Activated T-cell treated with anti-CD3 and anti-CD28 coated beads, Interleukin-2, amount 50 U/mL, for 4 hours (primary cell): ENCODE measurements around the gene PAK5. TPM values are rescaled to one million over a fixed set of nuclear protein-coding genes. Genes with fewer than 3 reads are reported as not detected.

Experiments
- ATAC-seq, 2 donors: fragments of 200-7000 bp; cut with Tn5 transposase; one replicate each; pipeline ENCODE4 v1.10.0; 2021
- DNase-seq: peaks from one replicate; pipeline ENCODE4 v3.0.0-alpha.2; 2020
- H3K27me3 Mint-ChIP-seq: one replicate; pipeline ENCODE4 v1.8.0; 2021; ENCODE audit warnings: low read depth, mixed read lengths
- H3K36me3 Mint-ChIP-seq: one replicate; pipeline ENCODE4 v1.8.0; 2022; ENCODE audit warnings: mixed read lengths; ENCODE audit not compliant: insufficient read depth
- H3K4me1 Mint-ChIP-seq: one replicate; pipeline ENCODE4 v1.8.0; 2021; ENCODE audit warnings: low read depth, mixed read lengths
- H3K4me3 Mint-ChIP-seq: one replicate; pipeline ENCODE4 v1.8.0; 2021; ENCODE audit warnings: mild to moderate bottlenecking, moderate library complexity, mixed read lengths
- H3K9me3 Mint-ChIP-seq: one replicate; pipeline ENCODE4 v1.8.0; 2021; ENCODE audit warnings: mixed read lengths
- total RNA-seq, 3 donors: library from RNA; stranded (reverse); gene quantifications; one replicate each; pipeline ENCODE4 v1.2.1, GENCODE V29; 2021

PAK5 gene
- total RNA-seq, 3 donors from 2014 or later, result not detected

GRCh38 chr20:9744551-9744950, 94.3 kb downstream of the PAK5 start:
- Mint-ChIP-seq H3K36me3 (no peaks in the 10 kb centered on the region), H3K4me1 (no peaks in the 10 kb centered on the region), H3K4me3 (no peak overlapping the region), H3K27me3 (no peaks in the 10 kb centered on the region), H3K9me3 (peaks cover 10% of the 10 kb centered on the region)
- no peak for DNase-seq
- ATAC-seq, result no peak

GRCh38 chr20:9743871-9744270, 95.0 kb downstream of the PAK5 start:
- ATAC-seq, result no peak
- Mint-ChIP-seq H3K9me3 (peaks cover 9% of the 10 kb centered on the region), H3K27me3 (no peaks in the 10 kb centered on the region)

GRCh38 chr20:9742821-9743220, 96.1 kb downstream of the PAK5 start:
- Mint-ChIP-seq H3K4me3 (no peak overlapping the region), H3K4me1 (no peaks in the 10 kb centered on the region), H3K27me3 (no peaks in the 10 kb centered on the region), H3K9me3 (peaks cover 9% of the 10 kb centered on the region), H3K36me3 (no peaks in the 10 kb centered on the region)
- ATAC-seq (no peak), DNase-seq (no peak)

More at GRCh38 chr20:9743871-9744270, 95.0 kb downstream of the PAK5 start:
- Mint-ChIP-seq H3K36me3 (no peaks in the 10 kb centered on the region), H3K4me3 (no peak overlapping the region), H3K4me1 (no peaks in the 10 kb centered on the region)
- no peak for DNase-seq

- ATAC-seq (no peak), DNase-seq (no peak)
- H3K4me1 Mint-ChIP-seq, result no peaks in the 10 kb centered on the region
- peaks cover 9% of the 10 kb centered on the region for H3K9me3 Mint-ChIP-seq
- H3K4me3 Mint-ChIP-seq, result no peak overlapping the region
- no peaks in the 10 kb centered on the region for H3K36me3 Mint-ChIP-seq
- no peaks in the 10 kb centered on the region for H3K27me3 Mint-ChIP-seq
Observed at GRCh38 chr20:9741996-9742395, 96.9 kb downstream of the PAK5 start.

GRCh38 chr20:9740486-9740885, 98.4 kb downstream of the PAK5 start:
- no peak overlapping the region for H3K4me3 Mint-ChIP-seq
- DNase-seq (no peak), ATAC-seq (no peak)
- no peaks in the 10 kb centered on the region for H3K36me3 Mint-ChIP-seq
- no peaks in the 10 kb centered on the region for H3K27me3 Mint-ChIP-seq
- peaks cover 13% of the 10 kb centered on the region for H3K9me3 Mint-ChIP-seq
- H3K4me1 Mint-ChIP-seq, result no peaks in the 10 kb centered on the region

- H3K4me3 Mint-ChIP-seq, result no peak overlapping the region
- ATAC-seq (no peak), DNase-seq (no peak)
- H3K27me3 Mint-ChIP-seq, result no peaks in the 10 kb centered on the region
- no peaks in the 10 kb centered on the region for H3K36me3 Mint-ChIP-seq
- H3K4me1 Mint-ChIP-seq, result no peaks in the 10 kb centered on the region
- peaks cover 13% of the 10 kb centered on the region for H3K9me3 Mint-ChIP-seq
Observed at GRCh38 chr20:9739991-9740390, 98.9 kb downstream of the PAK5 start.

- H3K9me3 Mint-ChIP-seq, result peaks cover 13% of the 10 kb centered on the region
Observed at GRCh38 chr20:9736373-9736772, 102.5 kb downstream of the PAK5 start.

GRCh38 chr20:9723501-9724202, 115.2 kb downstream of the PAK5 start:
- Mint-ChIP-seq H3K4me1 (no peaks in the 10 kb centered on the region), H3K27me3 (no peaks in the 10 kb centered on the region), H3K4me3 (no peak overlapping the region), H3K36me3 (no peaks in the 10 kb centered on the region), H3K9me3 (peaks cover 8% of the 10 kb centered on the region)
- DNase-seq (no peak), ATAC-seq (no peak)

More at GRCh38 chr20:9736373-9736772, 102.5 kb downstream of the PAK5 start:
- no peak overlapping the region for H3K4me3 Mint-ChIP-seq
- no peak for ATAC-seq
- no peak for DNase-seq
- H3K27me3 Mint-ChIP-seq, result no peaks in the 10 kb centered on the region
- H3K4me1 Mint-ChIP-seq, result no peaks in the 10 kb centered on the region
- no peaks in the 10 kb centered on the region for H3K36me3 Mint-ChIP-seq

GRCh38 chr20:9711872-9712271, 127.0 kb downstream of the PAK5 start:
- H3K9me3 Mint-ChIP-seq, result peaks cover 8% of the 10 kb centered on the region
- no peaks in the 10 kb centered on the region for H3K36me3 Mint-ChIP-seq
- no peak overlapping the region for H3K4me3 Mint-ChIP-seq
- H3K27me3 Mint-ChIP-seq, result peaks cover 3% of the 10 kb centered on the region
- DNase-seq (no peak), ATAC-seq (no peak)
- H3K4me1 Mint-ChIP-seq, result no peaks in the 10 kb centered on the region

GRCh38 chr20:9710685-9711084, 128.2 kb downstream of the PAK5 start:
- no peak overlapping the region for H3K4me3 Mint-ChIP-seq
- ATAC-seq, result no peak
- peaks cover 8% of the 10 kb centered on the region for H3K9me3 Mint-ChIP-seq
- H3K36me3 Mint-ChIP-seq, result no peaks in the 10 kb centered on the region
- H3K27me3 Mint-ChIP-seq, result peaks cover 3% of the 10 kb centered on the region
- no peaks in the 10 kb centered on the region for H3K4me1 Mint-ChIP-seq
- DNase-seq, result no peak

- DNase-seq (no peak), ATAC-seq (no peak)
- no peak overlapping the region for H3K4me3 Mint-ChIP-seq
- H3K4me1 Mint-ChIP-seq, result no peaks in the 10 kb centered on the region
- H3K9me3 Mint-ChIP-seq, result peaks cover 7% of the 10 kb centered on the region
- peaks cover 3% of the 10 kb centered on the region for H3K27me3 Mint-ChIP-seq
- no peaks in the 10 kb centered on the region for H3K36me3 Mint-ChIP-seq
Observed at GRCh38 chr20:9705722-9706476, 133.0 kb downstream of the PAK5 start.

- DNase-seq (no peak), ATAC-seq (no peak)
- Mint-ChIP-seq H3K27me3 (no peaks in the 10 kb centered on the region), H3K36me3 (no peaks in the 10 kb centered on the region), H3K4me1 (no peaks in the 10 kb centered on the region), H3K9me3 (peaks cover 4% of the 10 kb centered on the region), H3K4me3 (no peak overlapping the region)
Observed at GRCh38 chr20:9699181-9699580, 139.7 kb downstream of the PAK5 start.

- H3K27me3 Mint-ChIP-seq, result no peaks in the 10 kb centered on the region
- no peaks in the 10 kb centered on the region for H3K36me3 Mint-ChIP-seq
- DNase-seq (no peak), ATAC-seq (no peak)
- H3K9me3 Mint-ChIP-seq, result no peaks in the 10 kb centered on the region
- no peaks in the 10 kb centered on the region for H3K4me1 Mint-ChIP-seq
- no peak overlapping the region for H3K4me3 Mint-ChIP-seq
Observed at GRCh38 chr20:9689041-9689440, 149.8 kb downstream of the PAK5 start.

- Mint-ChIP-seq H3K36me3 (no peaks in the 10 kb centered on the region), H3K4me1 (no peaks in the 10 kb centered on the region), H3K4me3 (no peak overlapping the region), H3K27me3 (no peaks in the 10 kb centered on the region), H3K9me3 (no peaks in the 10 kb centered on the region)
- DNase-seq (no peak), ATAC-seq (no peak)
Observed at GRCh38 chr20:9686866-9687265, 152.0 kb downstream of the PAK5 start.

GRCh38 chr20:9686455-9686854, 152.4 kb downstream of the PAK5 start:
- DNase-seq (no peak), ATAC-seq (no peak)
- no peaks in the 10 kb centered on the region for H3K4me1 Mint-ChIP-seq
- H3K36me3 Mint-ChIP-seq, result no peaks in the 10 kb centered on the region
- H3K9me3 Mint-ChIP-seq, result no peaks in the 10 kb centered on the region
- H3K27me3 Mint-ChIP-seq, result no peaks in the 10 kb centered on the region
- no peak overlapping the region for H3K4me3 Mint-ChIP-seq
